Renal pelvis (tissue), 4 donors: ENCODE measurements around the gene MGRN1. TPM values are rescaled to one million over a fixed set of nuclear protein-coding genes. Genes with fewer than 3 reads are reported as not detected.

Experiments
- DNase-seq: peaks from one replicate; pipeline ENCODE4 v3.0.0-alpha.2; 2013
- polyA plus RNA-seq, 3 donors: library from polyadenylated mRNA; unstranded; fragments of 120-200 nt; gene quantifications; one replicate each; pipeline ENCODE4 v1.2.1, GENCODE V29; 2013; ENCODE audit not compliant: insufficient read length in 3 of 3

MGRN1 gene
- polyA plus RNA-seq, 3 donors, result 52.3 to 70.1 (median 63.2) TPM

GRCh38 chr16:4695473-4696171 lies 71.0 kb downstream of the MGRN1 start:
- no peak for DNase-seq

- DNase-seq, result no peak
Measured at GRCh38 chr16:4696172-4696904, 71.7 kb downstream of the MGRN1 start.

GRCh38 chr16:4696905-4697847 lies 72.5 kb downstream of the MGRN1 start:
- DNase-seq, result no peak

- DNase-seq, result no peak
Measured at GRCh38 chr16:4697848-4698291, 73.2 kb downstream of the MGRN1 start.

- no peak for DNase-seq
Measured at GRCh38 chr16:4698321-4699045, 73.9 kb downstream of the MGRN1 start.

GRCh38 chr16:4699046-4699556 lies 74.5 kb downstream of the MGRN1 start:
- DNase-seq, result no peak

- no peak for DNase-seq
Measured at GRCh38 chr16:4700380-4700996, 75.9 kb downstream of the MGRN1 start.

DNA sequence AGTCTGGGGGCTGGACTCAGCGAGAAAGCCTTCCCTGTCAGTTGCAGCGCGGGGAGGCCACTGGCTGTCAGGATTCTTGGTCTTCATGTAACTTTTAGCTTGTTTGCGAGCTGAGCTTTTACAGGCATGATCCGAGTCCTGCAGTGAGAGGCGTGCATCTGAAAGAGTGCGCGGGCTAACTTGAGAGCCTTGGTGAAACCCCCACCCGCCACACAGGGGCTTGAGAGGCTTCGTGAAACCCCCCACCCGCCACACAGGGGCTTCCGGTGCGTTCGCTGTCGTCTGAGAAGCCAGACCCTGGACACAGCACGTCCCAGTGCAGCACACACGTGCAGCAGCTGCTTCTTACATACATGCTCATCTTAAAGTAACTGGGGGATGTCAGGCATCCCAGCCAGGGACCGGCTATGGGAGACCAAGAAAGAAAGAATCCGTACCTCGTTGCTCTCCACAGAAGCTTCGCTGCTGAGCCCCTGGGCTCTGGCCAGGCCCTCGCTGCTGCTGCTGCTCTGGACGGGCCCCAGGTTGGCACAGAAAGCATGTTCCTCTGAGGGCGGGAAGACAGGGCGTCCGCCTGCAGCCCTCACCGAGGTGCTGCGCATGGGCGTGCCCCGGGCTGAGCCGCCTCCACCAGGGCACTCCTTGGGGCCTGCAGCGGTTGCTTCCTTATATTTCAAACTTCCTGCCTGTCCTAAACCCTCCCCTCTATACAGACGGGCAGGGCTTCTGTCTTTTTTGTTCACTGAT lies 76.5 kb downstream of the MGRN1 start:
- no peak for DNase-seq

DNA sequence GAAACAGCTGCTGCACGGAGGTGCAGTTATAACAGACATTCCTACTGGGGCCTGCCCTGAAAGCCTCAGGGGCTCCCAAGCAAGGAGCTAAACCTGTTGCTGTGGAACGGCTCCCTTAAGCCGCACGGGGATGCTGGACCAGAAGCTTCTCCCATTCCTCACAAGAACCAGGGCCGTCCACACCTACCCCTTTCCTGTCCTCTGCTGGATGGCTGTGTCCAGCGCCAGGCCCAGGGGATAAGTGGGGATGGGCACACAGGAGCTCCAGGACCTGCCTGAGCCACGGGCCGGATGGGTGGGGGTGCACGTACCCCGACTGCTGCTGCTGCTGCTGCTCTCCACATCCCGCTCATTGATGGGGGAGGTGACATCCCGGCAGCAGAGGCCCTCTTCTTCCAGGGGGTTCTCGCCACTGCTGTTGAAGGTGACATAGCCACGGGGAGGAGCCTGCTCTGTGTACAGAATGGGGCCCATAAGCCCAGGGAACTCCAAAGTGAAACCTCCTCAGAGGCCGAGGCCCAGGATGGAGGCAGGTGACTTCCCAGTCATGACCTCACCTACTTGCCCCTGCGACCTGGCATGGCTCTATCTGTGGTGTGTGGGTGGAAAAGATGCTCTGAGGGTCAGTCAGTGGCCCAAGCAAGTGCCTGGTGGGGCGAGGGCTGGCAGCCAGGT lies 77.3 kb downstream of the MGRN1 start:
- no peak for DNase-seq

DNA sequence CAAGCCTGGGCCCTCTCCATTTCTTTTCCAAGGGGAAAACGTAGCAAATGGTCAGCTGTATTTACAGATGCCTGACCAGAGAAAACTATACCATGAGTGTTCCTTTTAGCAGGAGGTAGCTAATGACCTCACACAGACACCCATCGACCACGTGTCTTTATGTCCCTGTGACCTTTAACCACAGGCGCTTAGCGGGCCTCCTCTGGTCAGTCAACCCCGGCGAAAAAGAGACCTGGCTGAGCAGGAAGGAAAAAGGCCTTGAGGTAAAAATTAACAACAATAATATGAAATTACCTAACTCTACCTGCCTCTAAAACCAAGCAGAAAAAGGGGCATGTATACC lies 77.8 kb downstream of the MGRN1 start:
- no peak for DNase-seq

DNA sequence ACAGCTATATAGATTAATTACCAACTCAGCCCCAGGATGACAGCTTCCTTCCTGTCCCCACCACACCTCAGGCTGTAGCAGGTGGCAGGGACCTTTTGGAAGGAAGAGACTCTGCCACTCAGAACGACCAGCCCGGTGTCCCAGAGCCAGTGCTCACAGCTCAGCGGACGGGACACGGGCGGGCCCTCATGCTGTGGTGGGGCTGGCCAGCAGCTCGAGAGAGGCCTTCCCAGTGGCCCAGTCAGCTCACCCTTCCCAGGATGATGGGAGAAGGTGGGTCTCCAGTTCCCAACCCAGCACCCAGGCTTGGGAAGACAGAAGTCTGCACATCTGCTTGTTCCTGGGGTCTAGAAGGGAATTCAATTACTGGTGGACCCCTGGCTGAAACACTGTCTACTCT lies 79.3 kb downstream of the MGRN1 start:
- DNase-seq, result no peak

DNA sequence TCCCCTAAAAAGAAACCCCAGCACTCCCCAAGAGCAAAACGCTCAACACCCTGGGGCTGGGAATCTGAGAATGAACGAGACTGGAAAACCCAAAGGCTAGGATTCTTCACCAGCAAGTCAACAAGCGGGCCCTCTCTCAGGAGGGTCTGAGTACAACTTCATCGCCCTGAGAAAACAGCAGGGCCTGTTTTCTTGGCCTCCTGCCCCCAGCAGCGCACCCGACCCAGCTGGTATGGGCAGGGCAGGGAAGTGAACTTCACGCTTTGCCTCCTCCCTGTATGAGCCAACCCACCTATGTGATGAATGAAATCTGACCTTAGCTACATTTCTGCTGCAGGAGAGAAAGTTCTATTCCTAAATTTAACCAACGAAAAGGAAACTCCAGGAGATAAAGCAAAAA lies 79.9 kb downstream of the MGRN1 start:
- DNase-seq, result no peak

DNA sequence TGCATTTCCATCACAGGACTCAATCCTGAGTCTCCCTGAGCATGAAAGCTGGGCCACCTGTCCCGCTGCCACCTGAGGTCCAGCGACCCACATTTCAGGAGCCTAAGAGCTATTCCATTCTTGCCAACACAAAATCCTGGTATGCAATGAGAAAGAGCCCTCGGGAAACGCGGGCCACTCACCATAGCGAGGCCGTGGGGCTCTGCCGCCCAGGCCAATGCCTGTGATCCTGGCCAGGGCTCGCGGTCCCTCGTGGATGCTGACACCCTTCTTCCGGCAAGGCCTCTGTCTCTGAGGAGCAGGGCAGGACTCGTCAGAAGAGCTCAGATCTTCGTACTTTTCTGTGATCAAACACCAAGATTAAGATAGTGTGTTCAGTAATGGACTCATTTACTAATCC lies 80.3 kb downstream of the MGRN1 start:
- no peak for DNase-seq

DNA sequence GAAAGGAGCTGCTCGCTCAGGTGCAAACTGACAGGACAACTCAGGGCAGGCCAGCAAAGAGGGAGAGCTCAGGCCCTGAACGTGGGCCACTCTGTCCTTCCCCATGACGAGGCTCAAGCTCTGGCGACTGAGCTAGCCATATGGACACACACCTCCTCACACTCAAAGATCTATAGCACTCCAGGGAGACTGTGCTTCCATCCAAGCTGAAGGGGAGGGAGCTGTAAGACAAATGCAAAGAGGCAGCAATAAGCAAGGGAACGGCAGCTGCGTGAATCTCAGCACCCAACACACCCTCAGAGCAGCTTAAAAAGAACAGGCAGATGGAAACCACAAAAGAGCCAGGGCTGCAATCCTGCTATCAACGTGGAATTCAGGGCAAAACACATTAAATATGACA lies 82.2 kb downstream of the MGRN1 start:
- no peak for DNase-seq

DNA sequence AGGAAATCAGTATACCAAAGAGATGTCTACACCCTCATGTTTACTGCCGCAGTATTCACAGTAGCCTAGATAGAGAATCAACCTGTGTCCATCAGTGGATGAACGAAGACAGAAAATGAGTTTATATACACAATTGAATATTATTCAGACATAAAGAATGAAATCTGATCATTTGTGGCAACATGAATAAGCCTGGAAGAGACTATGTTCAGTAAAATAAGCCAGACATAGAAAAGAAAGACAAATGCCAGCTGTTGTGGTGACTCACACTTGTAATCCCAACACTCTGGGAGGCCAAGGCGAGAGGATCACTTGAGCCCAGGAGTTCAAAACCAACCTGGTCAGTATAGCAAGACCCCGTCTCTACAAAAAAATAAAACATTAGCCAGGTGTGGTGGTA lies 84.9 kb downstream of the MGRN1 start:
- DNase-seq, result no peak

DNA sequence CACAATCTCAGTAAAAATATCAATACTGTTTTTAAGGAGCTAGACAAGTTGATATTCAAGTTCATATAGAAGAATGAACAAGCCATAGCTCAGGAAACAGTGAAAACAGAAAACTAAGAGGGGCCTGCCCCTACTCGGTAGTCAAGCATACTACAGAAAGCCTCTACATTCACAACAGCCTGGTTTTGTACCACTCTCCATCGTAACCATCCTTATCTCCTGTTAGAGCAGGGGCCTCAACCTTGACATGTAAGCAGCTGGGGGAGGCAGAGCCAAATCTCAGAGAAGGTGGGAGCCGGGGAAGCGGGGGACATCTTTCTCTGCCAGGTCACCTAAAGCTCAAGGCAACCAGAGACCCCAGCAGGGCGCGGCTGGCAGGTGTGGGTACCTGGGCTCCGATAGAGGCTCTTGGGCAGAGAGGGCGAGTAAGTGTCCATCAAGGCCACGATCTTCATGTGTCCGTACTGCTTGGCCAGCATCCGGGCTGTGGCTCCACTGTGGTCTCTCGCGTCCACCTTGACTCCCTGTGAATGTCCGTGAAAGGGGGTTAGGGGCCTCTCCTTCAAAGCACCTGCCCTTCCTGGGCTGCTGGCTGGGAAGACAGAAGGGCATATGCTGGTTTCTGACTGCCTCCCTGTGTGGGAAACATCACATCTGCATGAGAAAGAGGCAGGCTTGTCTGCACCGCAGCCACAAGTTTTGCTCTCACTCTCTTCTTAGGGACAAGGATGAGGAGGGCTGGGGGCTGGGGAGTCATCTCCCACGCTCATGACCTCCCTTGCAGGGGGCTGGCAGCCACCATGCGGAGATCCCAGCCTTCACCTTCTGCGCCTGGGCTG lies 89.3 kb downstream of the MGRN1 start:
- no peak for DNase-seq

- no peak for DNase-seq
Measured at GRCh38 chr16:4714996-4715395, 90.4 kb downstream of the MGRN1 start.

DNA sequence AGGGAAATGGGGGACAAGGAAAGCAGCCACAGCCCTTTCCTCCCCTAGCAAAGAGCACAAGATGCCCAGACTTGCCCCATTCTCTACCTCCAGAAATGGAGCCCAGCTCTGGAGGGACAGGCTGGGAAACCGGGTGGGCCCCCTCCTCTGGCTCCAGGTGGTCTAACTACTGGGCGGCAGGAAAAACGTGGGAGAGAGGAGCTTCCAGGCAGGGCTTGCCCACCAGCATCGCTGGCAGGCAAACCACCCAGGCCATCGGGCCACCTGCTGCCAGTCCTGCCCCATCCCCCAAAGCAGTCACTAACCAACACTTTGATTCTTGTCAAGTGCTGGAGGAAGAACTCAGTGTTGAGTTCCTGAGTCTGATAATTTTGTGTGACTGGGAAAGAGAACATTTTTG lies 93.8 kb downstream of the MGRN1 start:
- no peak for DNase-seq
